Left lung (tissue), 10 donors: ENCODE data around the gene PKD1. TPM values are rescaled to one million over a fixed set of nuclear protein-coding genes. Genes with fewer than 3 reads are reported as not detected.

Source experiments
- ATAC-seq: fragments of 200-7000 bp; cut with Tn5 transposase; one replicate; pipeline ENCODE4 v1.9.1; 2020; ENCODE audit warnings: moderate library complexity
- DNase-seq, 4 donors: peaks; one replicate each; pipeline ENCODE4 v3.0.0-alpha.2; 2013 to 2020
- H3K27ac ChIP-seq, 2 donors: fragments of 200-600 bp; sonication (generic) in 1 of 2; one replicate each; pipeline versions ENCODE4 v1.5.0 to v1.8.0; 2020 to 2021
- H3K27me3 ChIP-seq, 2 donors: fragments of 200-600 bp; sonication (generic) in 1 of 2; one replicate each; pipeline versions ENCODE4 v1.5.0 to v1.8.0; 2020 to 2021
- H3K36me3 ChIP-seq, 2 donors: fragments of 200-600 bp; sonication (generic) in 1 of 2; one replicate each; pipeline versions ENCODE4 v1.5.0 to v1.8.0; 2020 to 2021
- H3K4me1 ChIP-seq, 2 donors: fragments of 200-600 bp; one replicate each; pipeline ENCODE4 v1.8.0; 2021
- H3K4me3 ChIP-seq, 2 donors: fragments of 200-600 bp; sonication (generic) in 1 of 2; one replicate each; pipeline versions ENCODE4 v1.5.0 to v1.8.0; 2020 to 2021; ENCODE audit warnings: mild to moderate bottlenecking in 1 of 2
- H3K9me3 ChIP-seq, 2 donors: fragments of 200-600 bp; sonication (generic) in 1 of 2; one replicate each; pipeline versions ENCODE4 v1.5.0 to v1.8.0; 2020 to 2021
- intact Hi-C, 2 donors: fragments of 100-400 bp; cut with DNase I; formaldehyde crosslinking; loops; one replicate each; pipeline versions ENCODE4 v1.11.2 to v1.14.2; 2022
- polyA plus RNA-seq, 6 donors: library from polyadenylated mRNA; unstranded; fragments of 120-200 nt; gene quantifications; one replicate each; pipeline ENCODE4 v1.2.1, GENCODE V29; 2013; ENCODE audit not compliant: insufficient read length in 6 of 6
- total RNA-seq, 2 donors: library from RNA; stranded (reverse); fragmentation: NEBNext Ultra II Directional; extraction: Animal tissue kit (Norgen Biotek cat#: 25700); gene quantifications; one replicate each; pipeline ENCODE4 v1.2.1, GENCODE V29; 2021
- TF ChIP-seq, protein P1 (sequence below), 2 donors: fragments of 200-600 bp; sonication (generic) in 1 of 2; IDR thresholded peaks; one replicate each; pipeline versions ENCODE4 v1.5.0 to v1.8.0; 2021; ENCODE audit warnings: antibody characterized with exemption in 2 of 2
- donor health status: DM: no; HTN: yes; CAD: no.
- donor health status: DM: no; HTN: no; CAD: no.

Gene PKD1
- total and polyA plus RNA-seq, 8 donors = 63.2 to 165 (median 101) TPM

- intact Hi-C loops = no loop called here
- TF ChIP-seq, protein P1, sequence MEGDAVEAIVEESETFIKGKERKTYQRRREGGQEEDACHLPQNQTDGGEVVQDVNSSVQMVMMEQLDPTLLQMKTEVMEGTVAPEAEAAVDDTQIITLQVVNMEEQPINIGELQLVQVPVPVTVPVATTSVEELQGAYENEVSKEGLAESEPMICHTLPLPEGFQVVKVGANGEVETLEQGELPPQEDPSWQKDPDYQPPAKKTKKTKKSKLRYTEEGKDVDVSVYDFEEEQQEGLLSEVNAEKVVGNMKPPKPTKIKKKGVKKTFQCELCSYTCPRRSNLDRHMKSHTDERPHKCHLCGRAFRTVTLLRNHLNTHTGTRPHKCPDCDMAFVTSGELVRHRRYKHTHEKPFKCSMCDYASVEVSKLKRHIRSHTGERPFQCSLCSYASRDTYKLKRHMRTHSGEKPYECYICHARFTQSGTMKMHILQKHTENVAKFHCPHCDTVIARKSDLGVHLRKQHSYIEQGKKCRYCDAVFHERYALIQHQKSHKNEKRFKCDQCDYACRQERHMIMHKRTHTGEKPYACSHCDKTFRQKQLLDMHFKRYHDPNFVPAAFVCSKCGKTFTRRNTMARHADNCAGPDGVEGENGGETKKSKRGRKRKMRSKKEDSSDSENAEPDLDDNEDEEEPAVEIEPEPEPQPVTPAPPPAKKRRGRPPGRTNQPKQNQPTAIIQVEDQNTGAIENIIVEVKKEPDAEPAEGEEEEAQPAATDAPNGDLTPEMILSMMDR (IDR thresholded peaks at IDR 0.05) = no peak
- peaks cover 14 to 27% of the 10 kb centered on the region in 2 donors for H3K4me1 ChIP-seq
- H3K4me3 ChIP-seq = no peak overlapping the region
- H3K27ac ChIP-seq = no peak overlapping the region
- H3K27me3 ChIP-seq = no peaks in the 10 kb centered on the region
- ATAC-seq = no peak
- no peak for DNase-seq
- H3K36me3 ChIP-seq = peaks cover 0 to 45% of the 10 kb centered on the region in 2 donors
- H3K9me3 ChIP-seq = no peaks in the 10 kb centered on the region
Observed at GRCh38 chr16:2163211-2163881, 27.6 kb upstream of the PKD1 start.

DNA sequence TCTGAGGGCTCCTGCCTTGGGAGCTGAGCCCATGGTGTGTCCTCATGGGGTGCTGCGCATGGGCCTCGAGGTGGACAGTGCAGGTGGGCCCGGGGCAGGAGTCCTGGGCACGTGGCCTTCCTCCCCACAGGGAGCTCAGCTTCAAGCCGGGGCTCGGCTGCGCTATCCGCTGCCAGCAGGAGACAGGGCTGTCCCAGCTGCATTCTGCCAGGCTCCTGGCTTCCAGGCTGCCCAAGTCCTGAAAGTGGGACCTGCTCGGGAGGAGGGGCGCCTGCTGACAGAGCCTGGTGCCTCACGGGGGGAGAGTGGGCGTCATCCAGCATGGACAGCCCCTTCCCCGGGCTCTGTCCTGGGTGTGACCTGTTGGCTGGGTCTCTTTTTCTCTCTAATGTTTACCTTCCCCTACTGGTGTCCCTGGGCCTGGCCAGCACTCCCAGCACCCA is 27.0 kb upstream of the PKD1 start:
- Histone ChIP-seq H3K27me3 (no peaks in the 10 kb centered on the region), H3K27ac (no peak overlapping the region), H3K4me3 (no peak overlapping the region), H3K36me3 (peaks cover 0 to 39% of the 10 kb centered on the region in 2 donors), H3K9me3 (no peaks in the 10 kb centered on the region), H3K4me1 (peaks cover 19 to 34% of the 10 kb centered on the region in 2 donors)
- ATAC-seq (no peak), DNase-seq (no peak)
- TF ChIP-seq, protein P1 (IDR thresholded peaks at IDR 0.05) = no peak
- intact Hi-C loops = no loop called here

DNA sequence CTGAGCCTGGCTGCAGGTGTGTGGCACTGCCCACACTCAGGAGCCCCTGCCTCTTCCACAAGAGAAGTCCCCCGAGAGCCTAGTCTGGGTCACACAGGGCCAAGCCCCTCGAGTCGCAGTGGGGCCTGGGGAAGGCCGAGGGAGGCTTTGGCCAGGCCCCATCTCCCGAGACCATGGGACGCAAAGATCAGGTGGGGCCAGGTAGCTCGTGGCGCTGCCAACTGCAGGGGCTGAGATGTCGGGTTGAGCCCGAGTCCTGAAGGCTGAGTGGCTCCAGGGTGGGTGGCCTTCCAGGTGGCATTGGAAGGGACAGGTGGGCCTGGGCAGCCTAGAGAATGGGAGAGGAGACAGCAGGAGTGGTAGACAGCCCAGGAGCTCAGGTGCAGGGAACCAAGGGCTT is 26.2 kb upstream of the PKD1 start:
- ATAC-seq (no peak), DNase-seq (no peak)
- peaks cover 0 to 31% of the 10 kb centered on the region in 2 donors for H3K36me3 ChIP-seq
- no peaks in the 10 kb centered on the region for H3K9me3 ChIP-seq
- H3K27ac ChIP-seq = no peak overlapping the region
- no peaks in the 10 kb centered on the region for H3K27me3 ChIP-seq
- TF ChIP-seq, protein P1 (IDR thresholded peaks at IDR 0.05) = no peak
- peaks cover 27 to 41% of the 10 kb centered on the region in 2 donors for H3K4me1 ChIP-seq
- H3K4me3 ChIP-seq = no peak overlapping the region
- intact Hi-C loops = no loop called here

- intact Hi-C loops = no loop called here
- TF ChIP-seq, protein P1 (IDR thresholded peaks at IDR 0.05) = no peak
- H3K27ac ChIP-seq = peak overlapping the region in 1 of 2 donors; percentile 19
- H3K36me3 ChIP-seq = peaks cover 0 to 22% of the 10 kb centered on the region in 2 donors
- H3K4me3 ChIP-seq = no peak overlapping the region
- peak in 1 of 4 donors; percentile 76 for DNase-seq
- ATAC-seq = no peak
- H3K4me1 ChIP-seq = peaks cover 30 to 50% of the 10 kb centered on the region in 2 donors
- no peaks in the 10 kb centered on the region for H3K27me3 ChIP-seq
- H3K9me3 ChIP-seq = no peaks in the 10 kb centered on the region
Observed at GRCh38 chr16:2160915-2161551, 25.3 kb upstream of the PKD1 start.

DNA sequence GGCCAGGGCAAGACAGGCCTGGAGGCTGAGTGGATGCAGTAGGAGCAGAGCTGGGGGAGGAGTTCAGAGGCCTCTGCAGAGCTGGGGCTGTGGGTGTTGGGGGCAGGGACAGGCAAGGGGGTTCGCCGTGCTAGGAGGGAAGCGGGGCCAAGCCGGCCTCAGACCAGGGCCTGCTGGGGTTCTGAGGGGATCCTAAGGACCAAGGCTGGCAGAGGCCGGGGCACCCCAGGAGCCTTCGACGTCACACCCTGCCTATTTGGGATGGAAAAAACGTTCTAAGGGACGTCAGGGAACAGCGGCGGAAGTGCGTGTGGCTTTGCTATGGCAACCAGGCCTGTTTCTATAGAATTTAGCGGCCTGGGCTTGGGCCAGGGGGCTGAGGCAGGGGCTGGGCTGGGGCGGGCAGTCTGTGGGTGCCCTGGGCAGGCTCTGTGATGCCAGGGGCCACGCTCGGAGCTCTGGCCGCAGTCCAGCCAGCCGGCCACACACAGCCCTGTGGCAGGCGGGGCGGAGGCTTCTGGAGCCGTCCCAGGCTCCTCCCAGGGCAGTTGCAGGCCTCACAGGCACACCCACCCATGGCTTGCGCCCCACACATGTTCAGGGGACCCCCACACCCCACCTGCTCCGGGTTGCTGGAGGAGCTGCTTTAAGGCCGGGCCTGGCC is 23.6 kb upstream of the PKD1 start:
- ATAC-seq = no peak
- peak in 1 of 4 donors; percentile 83 for DNase-seq
- Histone ChIP-seq H3K9me3 (no peaks in the 10 kb centered on the region), H3K36me3 (peaks cover 0 to 18% of the 10 kb centered on the region in 2 donors), H3K4me3 (no peak overlapping the region), H3K27ac (peak overlapping the region; percentile 45 to 65), H3K4me1 (peaks cover 31 to 56% of the 10 kb centered on the region in 2 donors), H3K27me3 (no peaks in the 10 kb centered on the region)
- intact Hi-C loops = no loop called here
- TF ChIP-seq, protein P1 (IDR thresholded peaks at IDR 0.05) = no peak
